HepG2 (cell line): ENCODE data around the gene GNAS. TPM values are rescaled to one million over a fixed set of nuclear protein-coding genes. Genes with fewer than 3 reads are reported as not detected.

Experiments
- ATAC-seq: fragments of 200-7000 bp; cut with Tn5 transposase; 3 replicates; pipeline ENCODE4 v1.9.1; 2020; ENCODE audit warnings: mild to moderate bottlenecking, moderate library complexity
- BruUV-seq: library from RNA; stranded (reverse); fragments of 400-500 nt; replicated peaks from 2 replicates; lab custom pipeline; 2021; lab: Mats Ljungman, UMichigan
- CTCF ChIA-PET: fragments of 300-600 bp; formaldehyde crosslinking; extraction: SDS; loops from one replicate; lab custom pipeline; 2021; ENCODE audit warnings: low total read pairs, inconsistent platforms, low intra/inter-chr PET ratio; lab: Yijun Ruan, JAX
- POLR2A ChIA-PET: fragments of 350-600 bp; sonication (Branson Sonifier 250); formaldehyde crosslinking; loops from one replicate; lab custom pipeline; 2020; ENCODE audit warnings: antibody characterized with exemption, inconsistent platforms; lab: Yijun Ruan, JAX
- DNase-seq: peaks from one replicate; pipeline ENCODE4 v3.0.0-alpha.2; 2015; ENCODE audit warnings: low spot score
- FAIRE-seq: peaks from 3 replicates; lab custom pipeline; 2011; peaks lifted over from hg19 to GRCh38; lab: Jason Lieb, UNC
- H2AFZ ChIP-seq: one replicate; pipeline ENCODE4 v1.6.1; 2011; ENCODE audit warnings: low read length, inconsistent platforms
- H3K27ac ChIP-seq: fragments of 300-600 bp; 3 replicates; pipeline ENCODE4 v1.8.0; 2011; ENCODE audit warnings: mixed run types, mild to moderate bottlenecking, mixed read lengths, low read length, inconsistent platforms; ENCODE audit not compliant: insufficient read depth; ENCODE audit errors: extremely low read length
- H3K27me3 ChIP-seq, 2 experiments: fragments of 200-600 bp in 1 of 2; 2 replicates in 1 of 2; 3 replicates in 1 of 2; pipeline versions ENCODE4 v1.6.0 to v1.8.0; 2011; ENCODE audit warnings: low read length in 2 of 2, mild to moderate bottlenecking in 2 of 2, moderate library complexity in 2 of 2, inconsistent platforms in 1 of 2; ENCODE audit not compliant: insufficient read depth in 2 of 2, control insufficient read depth in 1 of 2
- H3K36me3 ChIP-seq, 2 experiments: fragments of 200-600 bp in 1 of 2; replicated peaks in 1 of 2; 2 replicates in 1 of 2; 3 replicates in 1 of 2; pipeline versions ENCODE4 v1.5.1 to v1.8.0; 2011; ENCODE audit warnings: low read length in 2 of 2, inconsistent platforms in 1 of 2; ENCODE audit not compliant: insufficient read depth in 2 of 2, control insufficient read depth in 1 of 2
- H3K4me1 ChIP-seq: 2 replicates; pipeline ENCODE4 v1.5.1; 2012; ENCODE audit warnings: low read length, inconsistent platforms; ENCODE audit not compliant: insufficient read depth
- H3K4me2 ChIP-seq: 2 replicates; pipeline ENCODE4 v1.6.0; 2011; ENCODE audit warnings: low read depth, low read length, inconsistent platforms
- H3K4me3 ChIP-seq, 3 experiments: fragments of 200-600 bp in 1 of 3; sonication (generic), shearing (Covaris generic) in 1 of 3; replicated peaks in 1 of 3; 2 replicates each; pipeline ENCODE4 v1.5.1; 2011 to 2016; ENCODE audit warnings: low read length in 3 of 3, inconsistent platforms in 2 of 3, low read depth in 2 of 3, mild to moderate bottlenecking in 2 of 3, control low read depth in 1 of 3, mixed read lengths in 1 of 3; ENCODE audit not compliant: insufficient read depth in 1 of 3
- H3K79me2 ChIP-seq: one replicate; pipeline ENCODE4 v1.6.1; 2011; ENCODE audit warnings: low read length, inconsistent platforms; ENCODE audit not compliant: insufficient read depth
- H3K9ac ChIP-seq: 2 replicates; pipeline ENCODE4 v1.6.0; 2011; ENCODE audit warnings: mild to moderate bottlenecking, low read depth, low read length, inconsistent platforms; ENCODE audit not compliant: insufficient read depth
- H3K9me3 ChIP-seq: 2 replicates; pipeline ENCODE4 v1.5.1; 2012; ENCODE audit warnings: mild to moderate bottlenecking, low read length
- H4K20me1 ChIP-seq: 2 replicates; pipeline ENCODE4 v1.6.0; 2011; ENCODE audit warnings: inconsistent platforms, mild to moderate bottlenecking, low read length, moderate library complexity; ENCODE audit not compliant: insufficient read depth
- DR1 ChIP-seq: sonication (generic); formaldehyde crosslinking; IDR thresholded peaks from 2 replicates; pipeline ENCODE4 v1.8.0; 2021; ENCODE audit warnings: mild to moderate bottlenecking, missing genetic modification reagents, inconsistent platforms
- EHMT2 ChIP-seq: fragments of 200-600 bp; sonication (generic); IDR thresholded peaks from 2 replicates; pipeline ENCODE4 v1.7.0; 2017; ENCODE audit warnings: antibody characterized with exemption, low read depth, low read length, borderline replicate concordance
- HNRNPH1 ChIP-seq: fragments of 200-400 bp; formaldehyde crosslinking; optimal IDR thresholded peaks from 2 replicates; pipeline ENCODE3; 2017; ENCODE audit warnings: mild to moderate bottlenecking, low read depth, low read length
- KDM5B ChIP-seq: sonication (generic); formaldehyde crosslinking; IDR thresholded peaks from 2 replicates; pipeline ENCODE4 v1.4.0; 2020; ENCODE audit warnings: missing genetic modification reagents, mild to moderate bottlenecking, borderline replicate concordance
- LCORL ChIP-seq, 2 experiments: fragments of 450-650 bp in 1 of 2; sonication (generic) in 1 of 2; formaldehyde crosslinking in 1 of 2; IDR thresholded peaks; 2 replicates each; pipeline versions ENCODE4 v1.5.0 to v1.6.1; 2017 to 2020; ENCODE audit warnings: antibody characterized with exemption in 1 of 2, missing genetic modification reagents in 1 of 2
- NFYC ChIP-seq: IDR thresholded peaks from 2 replicates; pipeline ENCODE4 v1.6.1; 2016; ENCODE audit warnings: missing genetic modification reagents, missing compliant biosample characterization
- PREB ChIP-seq: sonication (generic); formaldehyde crosslinking; IDR thresholded peaks from 2 replicates; pipeline ENCODE4 v1.4.0; 2020; ENCODE audit warnings: missing genetic modification reagents
- RELA ChIP-seq: sonication (generic); formaldehyde crosslinking; IDR thresholded peaks from 2 replicates; pipeline ENCODE4 v1.4.0; 2020; ENCODE audit warnings: missing genetic modification reagents
- TMF1 ChIP-seq: sonication (generic); formaldehyde crosslinking; IDR thresholded peaks from 2 replicates; pipeline ENCODE4 v1.8.1; 2022; ENCODE audit warnings: low read depth, missing genetic modification reagents
- U2AF2 ChIP-seq: fragments of 200-400 bp; formaldehyde crosslinking; IDR thresholded peaks from 2 replicates; pipeline ENCODE4 v1.6.1; 2017; ENCODE audit warnings: low read depth, mild to moderate bottlenecking, low read length
- ZFP90 ChIP-seq: sonication (generic); formaldehyde crosslinking; IDR thresholded peaks from 2 replicates; pipeline ENCODE4 v1.8.0; 2022; ENCODE audit warnings: missing genetic modification reagents, mild to moderate bottlenecking, inconsistent platforms, borderline replicate concordance
- ZNF275 ChIP-seq: sonication (generic); formaldehyde crosslinking; IDR thresholded peaks from 2 replicates; pipeline ENCODE4 v1.8.0; 2022; ENCODE audit warnings: missing genetic modification reagents, mild to moderate bottlenecking, inconsistent platforms, borderline replicate concordance
- ZNF550 ChIP-seq: sonication (generic); formaldehyde crosslinking; IDR thresholded peaks from 2 replicates; pipeline ENCODE4 v1.4.0; 2020; ENCODE audit warnings: mild to moderate bottlenecking, missing genetic modification reagents, borderline replicate concordance
- WGBS: methylation state at CpG from one replicate; pipeline ENCODE4 v1.1.6; 2017; ENCODE audit warnings: low lambda C conversion rate; 5-methylcytosine and 5-hydroxymethylcytosine counted together
- in situ Hi-C: cut with HindIII; loops from 2 replicates; pipeline ENCODE4 v1.10.0; 2017; ENCODE audit warnings: low pct_unique_long_range_greater_than_20kb; ENCODE audit not compliant: extremely low pct_ligation_motif_present
- intact Hi-C: fragments of 100-400 bp; cut with micrococcal nuclease; formaldehyde crosslinking; loops from one replicate; pipeline ENCODE4 v1.10.0; 2022; ENCODE audit not compliant: unreplicated experiment
- polyA plus RNA-seq, 8 experiments: library from polyadenylated mRNA; depleted of rRNA in 3 of 8; stranded (reverse) in 7 of 8; unstranded in 1 of 8; fragments of >200 nt; fragmentation: Illumina TruSeq in 4 of 8; extraction: Trizol in 4 of 8; gene quantifications; 2 replicates each; pipeline versions ENCODE4 v1.2.1 to v1.2.3, GENCODE V29; 2011 to 2016; ENCODE audit warnings: low read depth in 4 of 8, missing spikeins in 1 of 8, mixed read lengths in 1 of 8; ENCODE audit not compliant: insufficient read depth in 1 of 8
- total RNA-seq, 5 experiments: library from RNA; depleted of rRNA; stranded (reverse); fragments of >200 nt; fragmentation: Illumina TruSeq; extraction: Trizol; gene quantifications; 2 replicates each; pipeline ENCODE4 v1.2.3, GENCODE V29; 2016; ENCODE audit warnings: low read depth in 1 of 5
- TF ChIP-seq, protein P1 (sequence below), 2 experiments: sonication (generic) in 1 of 2; formaldehyde crosslinking in 1 of 2; IDR thresholded peaks; 2 replicates each; pipeline versions ENCODE4 v1.5.1 to v1.6.1; 2011 to 2020; ENCODE audit warnings: borderline replicate concordance in 1 of 2, low read depth in 1 of 2, low read length in 1 of 2, mild to moderate bottlenecking in 1 of 2, missing genetic modification reagents in 1 of 2, moderate library complexity in 1 of 2

Gene GNAS
- total and polyA plus RNA-seq, 2 of the 13 experiments (the other 11 are each of a cell fraction or from before 2014, with no cell fraction given) = 407 to 1,008 TPM

GRCh38 chr20:58921564-58921963, 69.0 kb downstream of the GNAS start:
- no peak for ATAC-seq
- TF ChIP-seq NFYC (CRISPR knock-in tag) (no peak), LCORL (IDR thresholded peaks at IDR 0.05) (peak; percentile 90), LCORL (CRISPR knock-in tag; IDR thresholded peaks at IDR 0.05) (no peak)
- in situ Hi-C loops = no loop called here
- FAIRE-seq = no peak
- H3K79me2 ChIP-seq = no peaks in the 10 kb centered on the region
- no TSS peak for BruUV-seq
- H3K27ac ChIP-seq = no peak overlapping the region
- H4K20me1 ChIP-seq = no peaks in the 10 kb centered on the region
- intact Hi-C loops = no loop called here
- no peak overlapping the region for H3K4me2 ChIP-seq
- no peaks in the 10 kb centered on the region for H3K9me3 ChIP-seq
- H3K9ac ChIP-seq = no peak overlapping the region
- H3K4me1 ChIP-seq = no peaks in the 10 kb centered on the region
- H3K27me3 ChIP-seq = peaks cover 0 to 22% of the 10 kb centered on the region in 2 experiments; a peak in 3 of 5 replicates
- CTCF ChIA-PET = no interaction called here
- 7% methylated on average over 6 of the region's 6 CpGs for WGBS
- no peaks in the 10 kb centered on the region for H3K36me3 ChIP-seq
- no peak for DNase-seq
- no peak overlapping the region for H2AFZ ChIP-seq
- POLR2A ChIA-PET = no interaction called here
- no peak overlapping the region for H3K4me3 ChIP-seq

DNA sequence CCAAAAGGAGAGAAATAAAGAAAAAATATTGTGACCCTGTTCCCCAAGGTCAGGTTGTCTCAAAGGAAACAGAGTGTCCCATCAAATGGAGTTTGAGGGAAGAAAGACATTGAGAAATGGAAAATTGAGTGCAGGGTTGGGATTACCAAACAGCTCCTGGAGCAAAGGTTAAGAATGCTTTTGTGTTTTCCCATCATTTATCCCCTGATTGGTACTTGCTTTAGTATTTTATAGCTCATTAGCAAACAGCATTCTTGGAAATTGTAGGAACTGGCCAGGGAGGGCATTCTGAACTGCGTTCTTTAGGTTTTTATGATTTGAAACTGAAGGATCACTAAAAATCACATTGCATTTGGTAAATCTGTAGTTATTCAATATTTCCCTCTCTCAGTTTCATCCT, 69.5 kb downstream of the GNAS start:
- no peak overlapping the region for H3K27ac ChIP-seq
- intact Hi-C loops = no loop called here
- H3K9me3 ChIP-seq = no peaks in the 10 kb centered on the region
- CTCF ChIA-PET = no interaction called here
- H4K20me1 ChIP-seq = no peaks in the 10 kb centered on the region
- H3K4me1 ChIP-seq = no peaks in the 10 kb centered on the region
- FAIRE-seq = no peak
- no peak overlapping the region for H3K4me2 ChIP-seq
- TF ChIP-seq, protein P1, sequence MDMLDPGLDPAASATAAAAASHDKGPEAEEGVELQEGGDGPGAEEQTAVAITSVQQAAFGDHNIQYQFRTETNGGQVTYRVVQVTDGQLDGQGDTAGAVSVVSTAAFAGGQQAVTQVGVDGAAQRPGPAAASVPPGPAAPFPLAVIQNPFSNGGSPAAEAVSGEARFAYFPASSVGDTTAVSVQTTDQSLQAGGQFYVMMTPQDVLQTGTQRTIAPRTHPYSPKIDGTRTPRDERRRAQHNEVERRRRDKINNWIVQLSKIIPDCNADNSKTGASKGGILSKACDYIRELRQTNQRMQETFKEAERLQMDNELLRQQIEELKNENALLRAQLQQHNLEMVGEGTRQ (IDR thresholded peaks at IDR 0.05; ENCODE audit: low read depth, low read length) = no peak
- TF ChIP-seq, protein P1 (CRISPR knock-in tag; IDR thresholded peaks at IDR 0.05; ENCODE audit: borderline replicate concordance) = no peak
- TF ChIP-seq RELA (CRISPR knock-in tag) (no peak), U2AF2 (no peak), ZFP90 (CRISPR knock-in tag) (no peak), EHMT2 (no peak), HNRNPH1 (no peak), KDM5B (CRISPR knock-in tag) (no peak), DR1 (no peak), TMF1 (CRISPR knock-in tag) (no peak), ZNF275 (CRISPR knock-in tag) (no peak), ZNF550 (CRISPR knock-in tag) (no peak), PREB (CRISPR knock-in tag) (no peak)
- TF ChIP-seq, all 625 proteins: peak for 0
- peaks cover 0 to 24% of the 10 kb centered on the region in 2 experiments; a peak in 3 of 5 replicates for H3K27me3 ChIP-seq
- BruUV-seq = no TSS peak
- H2AFZ ChIP-seq = no peak overlapping the region
- 10% methylated on average over 1 of the region's 1 CpG for whole genome bisulfite sequencing
- H3K9ac ChIP-seq = no peak overlapping the region
- POLR2A ChIA-PET = no interaction called here
- no peak for DNase-seq
- H3K36me3 ChIP-seq = no peaks in the 10 kb centered on the region
- no peak for ATAC-seq
- H3K4me3 ChIP-seq = no peak overlapping the region
- H3K79me2 ChIP-seq = no peaks in the 10 kb centered on the region
- in situ Hi-C loops = no loop called here
